SK-N-SH treated with all-trans-retinoic acid at 6 μM for 48 hours (cell line): Measurements from ENCODE around the gene TUBB4B.

ENCODE experiments used
- ATAC-seq: fragments of 200-7000 bp; cut with Tn5 transposase; 3 replicates; pipeline ENCODE4 v1.9.1; 2020; ENCODE audit warnings: mild to moderate bottlenecking, moderate library complexity
- ARNTL ChIP-seq: fragments of 450-650 bp; formaldehyde crosslinking; IDR thresholded peaks from 2 replicates; pipeline ENCODE4 v1.5.0; 2020; ENCODE audit warnings: low read depth, mild to moderate bottlenecking, moderate library complexity, borderline replicate concordance
- BACH2 ChIP-seq: fragments of 250-450 bp; sonication (Bioruptor Pico); IDR thresholded peaks from 2 replicates; pipeline ENCODE4 v1.9.0; 2021; ENCODE audit warnings: mild to moderate bottlenecking, borderline replicate concordance
- CREB5 ChIP-seq: fragments of 250-450 bp; sonication (Bioruptor Pico); IDR thresholded peaks from 2 replicates; pipeline ENCODE4 v1.5.1; 2020; ENCODE audit warnings: low read depth, mild to moderate bottlenecking, moderate library complexity
- CSDC2 ChIP-seq: fragments of 250-450 bp; sonication (Bioruptor Pico); IDR thresholded peaks from 2 replicates; pipeline ENCODE4 v1.5.0; 2020; ENCODE audit warnings: mild to moderate bottlenecking, moderate library complexity
- CSRNP3 ChIP-seq: fragments of 250-450 bp; sonication (Bioruptor Pico); IDR thresholded peaks from 2 replicates; pipeline ENCODE4 v1.5.1; 2021; ENCODE audit warnings: mild to moderate bottlenecking, moderate library complexity
- ESRRG ChIP-seq: fragments of 250-450 bp; sonication (Bioruptor Pico); IDR thresholded peaks from 2 replicates; pipeline ENCODE4 v1.6.1; 2021; ENCODE audit warnings: mild to moderate bottlenecking
- GLIS3 ChIP-seq: fragments of 250-450 bp; sonication (Bioruptor Pico); IDR thresholded peaks from 2 replicates; pipeline ENCODE4 v1.5.0; 2020; ENCODE audit warnings: mild to moderate bottlenecking, moderate library complexity
- ISL1 ChIP-seq: fragments of 250-450 bp; sonication (Bioruptor Pico); IDR thresholded peaks from 2 replicates; pipeline ENCODE4 v2.1.2; 2022; ENCODE audit warnings: mild to moderate bottlenecking, moderate library complexity
- OSR1 ChIP-seq: fragments of 250-450 bp; sonication (Bioruptor Pico); IDR thresholded peaks from 2 replicates; pipeline ENCODE4 v1.8.0; 2022; ENCODE audit warnings: moderate library complexity, mild to moderate bottlenecking, inconsistent platforms
- PPARA ChIP-seq: fragments of 250-450 bp; sonication (Bioruptor Pico); IDR thresholded peaks from 2 replicates; pipeline ENCODE4 v1.5.0; 2020; ENCODE audit warnings: mild to moderate bottlenecking, borderline replicate concordance
- RARB ChIP-seq: fragments of 250-450 bp; sonication (Bioruptor Pico); IDR thresholded peaks from 2 replicates; pipeline ENCODE4 v1.8.0; 2021; ENCODE audit warnings: mild to moderate bottlenecking, moderate library complexity
- TCF4 ChIP-seq: fragments of 250-450 bp; sonication (Bioruptor Pico); IDR thresholded peaks from 2 replicates; pipeline ENCODE4 v1.8.0; 2021; ENCODE audit warnings: mild to moderate bottlenecking, moderate library complexity, borderline replicate concordance
- TOX ChIP-seq: fragments of 250-450 bp; sonication (Bioruptor Pico); IDR thresholded peaks from 2 replicates; pipeline ENCODE4 v1.8.0; 2021; ENCODE audit warnings: mild to moderate bottlenecking, moderate library complexity, borderline replicate concordance
- TSHZ2 ChIP-seq: fragments of 250-450 bp; sonication (Bioruptor Pico); IDR thresholded peaks from 2 replicates; pipeline ENCODE4 v1.5.0; 2020; ENCODE audit warnings: mild to moderate bottlenecking, moderate library complexity
- ZC3H10 ChIP-seq: fragments of 250-450 bp; sonication (Bioruptor Pico); IDR thresholded peaks from 2 replicates; pipeline ENCODE4 v1.5.1; 2021; ENCODE audit warnings: mild to moderate bottlenecking, moderate library complexity
- ZFP3 ChIP-seq: fragments of 250-450 bp; sonication (Bioruptor Pico); IDR thresholded peaks from 2 replicates; pipeline ENCODE4 v1.5.0; 2020; ENCODE audit warnings: mild to moderate bottlenecking, moderate library complexity
- ZFP30 ChIP-seq: fragments of 450-650 bp; formaldehyde crosslinking; IDR thresholded peaks from 2 replicates; pipeline ENCODE4 v1.5.0; 2022; ENCODE audit warnings: mild to moderate bottlenecking, moderate library complexity
- ZNF565 ChIP-seq: fragments of 450-650 bp; formaldehyde crosslinking; conservative IDR thresholded peaks from 2 replicates; pipeline ENCODE4 v1.5.0; 2020; ENCODE audit warnings: low read depth, mild to moderate bottlenecking, moderate library complexity
- ZNF70 ChIP-seq: fragments of 450-650 bp; formaldehyde crosslinking; IDR thresholded peaks from 2 replicates; pipeline ENCODE4 v1.5.0; 2020; ENCODE audit warnings: mild to moderate bottlenecking, moderate library complexity
- ZNF8 ChIP-seq: fragments of 450-650 bp; formaldehyde crosslinking; IDR thresholded peaks from 2 replicates; pipeline ENCODE4 v1.5.0; 2020; ENCODE audit warnings: mild to moderate bottlenecking, moderate library complexity
- TF ChIP-seq, protein P1 (sequence below): fragments of 250-450 bp; sonication (Bioruptor Pico); IDR thresholded peaks from 2 replicates; pipeline ENCODE4 v1.8.0; 2020; ENCODE audit warnings: mild to moderate bottlenecking, moderate library complexity, borderline replicate concordance

TUBB4B gene

GRCh38 chr9:137226338-137227053, 14.6 kb upstream of the TUBB4B start:
- TF ChIP-seq ESRRG (no peak), ZFP3 (CRISPR knock-in tag) (peak; percentile 82; the same call in 1 of the 2 replicates), OSR1 (CRISPR knock-in tag) (no peak)
- ATAC-seq, result no peak

GRCh38 chr9:137227054-137227852, 13.8 kb upstream of the TUBB4B start, which contains the start of gene RNF224:
TSS of gene RNF224 (plus strand) at chr9:137227502. CDS start at chr9:137228336, 834 bp downstream.
- ATAC-seq, result peak; percentile 67
- TF ChIP-seq, protein P1, sequence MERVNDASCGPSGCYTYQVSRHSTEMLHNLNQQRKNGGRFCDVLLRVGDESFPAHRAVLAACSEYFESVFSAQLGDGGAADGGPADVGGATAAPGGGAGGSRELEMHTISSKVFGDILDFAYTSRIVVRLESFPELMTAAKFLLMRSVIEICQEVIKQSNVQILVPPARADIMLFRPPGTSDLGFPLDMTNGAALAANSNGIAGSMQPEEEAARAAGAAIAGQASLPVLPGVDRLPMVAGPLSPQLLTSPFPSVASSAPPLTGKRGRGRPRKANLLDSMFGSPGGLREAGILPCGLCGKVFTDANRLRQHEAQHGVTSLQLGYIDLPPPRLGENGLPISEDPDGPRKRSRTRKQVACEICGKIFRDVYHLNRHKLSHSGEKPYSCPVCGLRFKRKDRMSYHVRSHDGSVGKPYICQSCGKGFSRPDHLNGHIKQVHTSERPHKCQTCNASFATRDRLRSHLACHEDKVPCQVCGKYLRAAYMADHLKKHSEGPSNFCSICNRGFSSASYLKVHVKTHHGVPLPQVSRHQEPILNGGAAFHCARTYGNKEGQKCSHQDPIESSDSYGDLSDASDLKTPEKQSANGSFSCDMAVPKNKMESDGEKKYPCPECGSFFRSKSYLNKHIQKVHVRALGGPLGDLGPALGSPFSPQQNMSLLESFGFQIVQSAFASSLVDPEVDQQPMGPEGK (CRISPR knock-in tag), result no peak
- TF ChIP-seq BACH2 (CRISPR knock-in tag) (no peak), PPARA (CRISPR knock-in tag) (no peak), CSRNP3 (CRISPR knock-in tag) (no peak), ISL1 (CRISPR knock-in tag) (no peak), ZNF565 (CRISPR knock-in tag) (no peak), ZC3H10 (CRISPR knock-in tag) (no peak), CSDC2 (CRISPR knock-in tag) (no peak), ZFP30 (no peak), ZNF70 (CRISPR knock-in tag) (no peak), GLIS3 (CRISPR knock-in tag) (no peak), ESRRG (no peak), CREB5 (CRISPR knock-in tag) (no peak), TCF4 (CRISPR knock-in tag) (no peak; the same call in 1 of the 2 replicates), ZNF8 (CRISPR knock-in tag) (no peak), TOX (CRISPR knock-in tag) (no peak), ARNTL (no peak), ZFP3 (CRISPR knock-in tag) (no peak), TSHZ2 (CRISPR knock-in tag) (no peak), RARB (CRISPR knock-in tag) (no peak)

DNA sequence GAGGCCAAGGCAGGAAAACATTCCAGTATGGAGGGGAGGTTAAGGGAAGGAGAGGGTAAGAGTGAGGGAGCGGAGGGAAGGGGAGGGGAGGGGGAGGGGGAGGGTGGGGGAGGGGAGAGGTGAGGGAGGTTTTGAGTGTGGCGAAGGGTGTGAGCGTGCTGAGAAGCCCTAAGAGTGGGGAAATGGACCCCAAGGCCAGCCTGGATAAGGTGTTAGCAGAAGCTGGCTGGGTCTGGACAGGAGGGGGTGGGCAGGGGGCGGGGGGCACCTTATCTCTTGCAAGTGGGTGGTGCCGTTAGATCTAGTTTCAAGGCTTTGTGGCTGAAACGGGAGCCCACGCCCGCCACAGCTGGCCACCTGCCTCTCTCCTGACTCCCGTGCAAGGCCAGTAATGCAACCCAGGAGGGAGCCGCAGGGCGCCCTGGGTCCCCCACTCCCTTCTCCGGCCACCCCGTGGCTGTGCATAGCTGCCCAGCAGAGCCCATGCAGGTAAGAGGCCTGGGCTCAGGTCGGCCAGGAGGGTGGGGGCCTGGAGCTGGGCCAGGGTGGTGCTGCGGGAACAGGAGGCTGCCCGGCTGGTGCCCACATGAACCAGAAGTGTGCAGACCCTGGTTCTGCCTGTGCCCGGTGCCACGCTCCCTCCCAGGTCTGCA, 13.1 kb upstream of the TUBB4B start:
- ATAC-seq, result no peak
- TF ChIP-seq ZFP30, result no peak
- TF ChIP-seq ZNF8 (CRISPR knock-in tag), result no peak
- TF ChIP-seq, protein P1 (CRISPR knock-in tag), result no peak
- TF ChIP-seq ARNTL, result no peak
- no peak for TF ChIP-seq BACH2 (CRISPR knock-in tag)
- TF ChIP-seq ZC3H10 (CRISPR knock-in tag), result no peak
- no peak for TF ChIP-seq ISL1 (CRISPR knock-in tag)
- TF ChIP-seq TOX (CRISPR knock-in tag), result no peak
- TF ChIP-seq TCF4 (CRISPR knock-in tag), result no peak
- no peak for TF ChIP-seq TSHZ2 (CRISPR knock-in tag)
- no peak for TF ChIP-seq RARB (CRISPR knock-in tag)
- TF ChIP-seq ZNF565 (CRISPR knock-in tag), result no peak
- no peak for TF ChIP-seq ESRRG
